Mucosa of rectum (tissue), 2 donors: Measurements from ENCODE around the gene FERD3L.

ENCODE experiments used
- H3K27ac ChIP-seq, 2 donors: one replicate each; pipeline ENCODE4 v1.7.0; 2013; ENCODE audit warnings: inconsistent platforms in 2 of 2, low read depth in 2 of 2, low read length in 2 of 2
- H3K27me3 ChIP-seq, 2 donors: one replicate each; pipeline ENCODE4 v1.7.0; 2013; ENCODE audit warnings: low read length in 2 of 2; ENCODE audit not compliant: control insufficient read depth in 2 of 2, insufficient read depth in 2 of 2
- H3K36me3 ChIP-seq, 2 donors: one replicate each; pipeline ENCODE4 v1.7.0; 2013; ENCODE audit warnings: low read length in 2 of 2; ENCODE audit not compliant: control insufficient read depth in 2 of 2, insufficient read depth in 2 of 2
- H3K4me1 ChIP-seq, 2 donors: one replicate each; pipeline ENCODE4 v1.7.0; 2013; ENCODE audit warnings: low read length in 2 of 2, mild to moderate bottlenecking in 1 of 2; ENCODE audit not compliant: control insufficient read depth in 2 of 2, insufficient read depth in 2 of 2
- H3K4me3 ChIP-seq, 2 donors: one replicate each; pipeline ENCODE4 v1.7.0; 2013; ENCODE audit warnings: low read length in 2 of 2
- H3K9ac ChIP-seq, 2 donors: one replicate each; pipeline ENCODE4 v1.7.0; 2013; ENCODE audit warnings: low read length in 2 of 2, low read depth in 1 of 2, mild to moderate bottlenecking in 1 of 2
- H3K9me3 ChIP-seq, 2 donors: one replicate each; pipeline ENCODE4 v1.7.0; 2013; ENCODE audit warnings: low read length in 2 of 2; ENCODE audit not compliant: control insufficient read depth in 2 of 2
- donor health status: healthy.
- donor health status: Normal muscosa, but diverticular disease.

FERD3L gene

DNA sequence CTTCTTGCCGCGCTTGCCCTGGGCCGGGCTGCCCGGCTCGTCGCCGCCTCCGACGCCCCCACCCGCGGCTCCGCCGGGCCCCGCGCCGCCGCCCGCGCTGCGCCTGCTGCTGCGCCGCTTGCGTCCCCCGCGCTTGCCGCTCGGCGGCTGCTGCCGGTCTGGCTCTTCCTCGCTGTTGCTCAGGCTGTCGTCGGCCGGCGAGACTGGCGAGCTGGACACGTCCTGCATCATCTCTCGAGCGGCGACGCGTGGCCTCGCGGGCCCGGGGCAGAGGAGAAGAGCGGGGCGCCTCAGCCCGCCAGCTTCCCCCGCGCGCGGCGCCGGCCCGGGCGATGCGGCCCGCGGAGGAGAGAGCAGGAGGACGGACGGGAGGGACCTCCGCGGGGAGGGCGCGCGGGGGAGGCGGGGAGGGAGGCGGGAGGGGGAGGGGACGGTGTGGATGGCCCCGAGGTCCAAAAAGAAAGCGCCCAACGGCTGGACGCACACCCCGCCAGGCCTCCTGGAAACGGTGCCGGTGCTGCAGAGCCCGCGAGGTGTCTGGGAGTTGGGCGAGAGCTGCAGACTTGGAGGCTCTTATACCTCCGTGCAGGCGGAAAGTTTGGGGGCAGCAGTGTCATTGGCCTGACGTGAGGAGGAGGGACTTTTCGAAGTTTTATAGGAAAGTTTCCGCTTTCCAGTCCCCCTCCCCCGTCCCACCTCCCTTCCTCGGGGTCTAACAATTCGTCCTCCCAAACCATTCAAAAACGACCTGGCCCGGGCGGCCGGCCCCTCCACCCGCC is 27.9 kb downstream of the FERD3L start, which contains the start of gene TWIST1:
Gene TWIST1, minus strand, starts transcription at position 546 of the 779 bp plus-strand sequence. Its CDS starts 315 bp downstream, at position 231.
- H3K4me1 ChIP-seq: no peaks in the 10 kb centered on the region
- H3K36me3 ChIP-seq: no peaks in the 10 kb centered on the region
- peaks cover 26 to 30% of the 10 kb centered on the region in 2 donors for H3K27me3 ChIP-seq
- no peak within 1 kb of the TSS for H3K27ac ChIP-seq
- peak within 1 kb of the TSS; percentile 68 to 71 for H3K4me3 ChIP-seq
- H3K9ac ChIP-seq: peak within 1 kb of the TSS in 1 of 2 donors; percentile 39
- no peaks in the 10 kb centered on the region for H3K9me3 ChIP-seq

DNA sequence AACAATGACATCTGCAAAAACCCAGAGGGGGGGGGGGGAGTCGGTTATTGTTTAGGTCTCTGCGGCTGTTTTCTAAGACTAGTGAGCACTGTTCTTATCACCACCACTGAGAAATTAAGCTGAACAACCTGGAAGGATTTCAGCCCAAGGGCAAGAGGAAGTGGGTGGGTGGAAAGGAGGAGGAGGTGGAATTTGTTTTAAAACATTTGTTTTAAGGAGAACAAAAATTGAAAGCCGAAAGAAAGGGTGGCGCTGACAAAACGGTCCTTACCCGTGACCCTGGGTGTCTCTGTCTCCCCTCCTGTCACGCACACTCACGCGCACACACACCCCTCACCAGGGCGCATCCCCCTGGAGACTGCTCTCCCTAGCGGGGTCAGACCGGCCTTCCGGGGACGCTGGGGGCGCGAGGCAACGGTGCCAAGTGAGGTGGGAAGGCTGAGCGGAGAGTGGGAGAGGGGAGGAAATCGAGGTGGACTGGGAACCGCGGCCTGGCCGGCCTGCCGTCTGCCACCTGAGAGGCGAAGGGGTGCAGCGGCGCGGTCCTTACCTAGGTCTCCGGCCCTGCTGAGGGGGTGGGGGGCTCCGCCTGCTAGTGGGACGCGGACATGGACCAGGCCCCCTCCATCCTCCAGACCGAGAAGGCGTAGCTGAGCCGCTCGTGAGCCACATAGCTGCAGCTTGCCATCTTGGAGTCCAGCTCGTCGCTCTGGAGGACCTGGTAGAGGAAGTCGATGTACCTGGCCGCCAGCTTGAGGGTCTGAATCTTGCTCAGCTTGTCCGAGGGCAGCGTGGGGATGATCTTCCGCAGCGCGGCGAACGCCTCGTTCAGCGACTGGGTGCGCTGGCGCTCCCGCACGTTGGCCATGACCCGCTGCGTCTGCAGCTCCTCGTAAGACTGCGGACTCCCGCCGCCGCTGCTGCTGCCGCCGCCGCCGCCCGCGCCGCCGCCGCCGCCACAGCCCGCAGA is 28.8 kb downstream of the FERD3L start:
- H3K4me3 ChIP-seq: peak overlapping the region; percentile 68 to 71
- peak overlapping the region in 1 of 2 donors; percentile 39 for H3K9ac ChIP-seq
- H3K4me1 ChIP-seq: no peaks in the 10 kb centered on the region
- no peaks in the 10 kb centered on the region for H3K36me3 ChIP-seq
- H3K9me3 ChIP-seq: no peaks in the 10 kb centered on the region
- H3K27me3 ChIP-seq: peaks cover 30 to 33% of the 10 kb centered on the region in 2 donors
- no peak overlapping the region for H3K27ac ChIP-seq

DNA sequence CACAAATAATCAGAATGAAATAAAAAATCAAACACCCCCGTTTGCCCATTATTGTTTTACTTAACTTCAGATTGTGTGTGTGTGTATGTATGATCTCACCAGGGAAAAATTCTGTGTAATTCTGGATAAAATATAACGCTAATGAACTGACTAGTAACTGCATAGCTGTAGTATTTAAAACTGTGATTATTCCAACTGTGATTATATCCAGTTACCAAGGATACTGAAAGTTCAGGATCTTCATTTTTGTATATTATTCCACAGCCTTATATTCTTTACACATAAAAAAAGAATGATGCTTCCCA is 30.7 kb downstream of the FERD3L start:
- H3K27ac ChIP-seq: no peak overlapping the region
- peaks cover 29 to 44% of the 10 kb centered on the region in 2 donors for H3K27me3 ChIP-seq
- no peak overlapping the region for H3K9ac ChIP-seq
- no peaks in the 10 kb centered on the region for H3K4me1 ChIP-seq
- H3K9me3 ChIP-seq: no peaks in the 10 kb centered on the region
- H3K4me3 ChIP-seq: no peak overlapping the region
- H3K36me3 ChIP-seq: no peaks in the 10 kb centered on the region

DNA sequence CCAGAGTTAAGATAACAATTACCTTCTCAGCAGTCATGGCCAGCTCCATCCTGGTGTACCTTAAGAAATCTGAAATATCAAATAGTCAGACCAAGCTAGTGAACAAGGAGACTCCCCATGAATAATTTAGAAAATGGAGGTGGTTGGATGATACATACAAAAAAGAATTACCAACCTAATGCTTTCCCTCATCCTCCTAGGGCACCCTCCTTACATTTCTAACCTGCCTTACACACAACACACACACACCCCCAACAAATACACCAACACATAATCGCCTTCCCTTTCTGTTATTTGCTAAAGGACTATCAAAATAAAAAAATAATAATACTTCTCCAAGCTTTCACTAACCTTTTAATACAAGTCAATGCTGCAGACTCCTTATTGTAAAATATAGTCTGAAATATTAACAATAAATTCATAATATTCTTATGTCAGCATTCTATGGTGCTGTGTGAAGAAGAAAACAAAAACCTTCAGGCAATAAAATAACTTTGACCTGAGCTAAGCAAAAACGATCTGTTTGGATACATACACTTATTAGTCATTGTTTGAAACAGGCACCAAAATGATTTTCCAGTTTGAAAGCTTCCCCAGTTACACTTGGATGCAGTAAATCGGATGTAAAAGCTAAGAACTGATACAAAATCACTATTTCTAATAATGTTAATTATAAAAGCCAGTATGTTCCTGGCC is 31.2 kb downstream of the FERD3L start:
- H3K9ac ChIP-seq: no peak overlapping the region
- H3K27ac ChIP-seq: no peak overlapping the region
- H3K4me1 ChIP-seq: no peaks in the 10 kb centered on the region
- no peaks in the 10 kb centered on the region for H3K9me3 ChIP-seq
- no peaks in the 10 kb centered on the region for H3K36me3 ChIP-seq
- no peak overlapping the region for H3K4me3 ChIP-seq
- peaks cover 30 to 42% of the 10 kb centered on the region in 2 donors for H3K27me3 ChIP-seq

DNA sequence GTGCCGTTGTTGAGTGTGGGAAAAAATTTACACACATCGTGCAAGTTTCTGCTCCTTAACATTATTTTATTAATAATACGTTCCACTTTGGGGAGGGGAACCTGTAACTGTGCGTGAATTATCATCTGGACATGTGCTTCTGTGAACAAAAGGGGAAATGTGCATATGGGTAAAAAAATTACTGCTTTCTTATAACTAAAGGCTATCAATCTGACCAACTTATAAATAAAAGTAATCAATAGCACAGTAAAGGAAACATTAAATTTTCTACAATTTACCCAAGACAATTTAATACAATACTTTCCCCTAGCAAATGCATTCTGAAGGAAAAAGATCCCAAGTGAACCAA is 32.2 kb downstream of the FERD3L start:
- H3K9ac ChIP-seq: no peak overlapping the region
- H3K9me3 ChIP-seq: no peaks in the 10 kb centered on the region
- peaks cover 32 to 38% of the 10 kb centered on the region in 2 donors for H3K27me3 ChIP-seq
- no peak overlapping the region for H3K27ac ChIP-seq
- H3K4me3 ChIP-seq: no peak overlapping the region
- H3K36me3 ChIP-seq: no peaks in the 10 kb centered on the region
- H3K4me1 ChIP-seq: no peaks in the 10 kb centered on the region

DNA sequence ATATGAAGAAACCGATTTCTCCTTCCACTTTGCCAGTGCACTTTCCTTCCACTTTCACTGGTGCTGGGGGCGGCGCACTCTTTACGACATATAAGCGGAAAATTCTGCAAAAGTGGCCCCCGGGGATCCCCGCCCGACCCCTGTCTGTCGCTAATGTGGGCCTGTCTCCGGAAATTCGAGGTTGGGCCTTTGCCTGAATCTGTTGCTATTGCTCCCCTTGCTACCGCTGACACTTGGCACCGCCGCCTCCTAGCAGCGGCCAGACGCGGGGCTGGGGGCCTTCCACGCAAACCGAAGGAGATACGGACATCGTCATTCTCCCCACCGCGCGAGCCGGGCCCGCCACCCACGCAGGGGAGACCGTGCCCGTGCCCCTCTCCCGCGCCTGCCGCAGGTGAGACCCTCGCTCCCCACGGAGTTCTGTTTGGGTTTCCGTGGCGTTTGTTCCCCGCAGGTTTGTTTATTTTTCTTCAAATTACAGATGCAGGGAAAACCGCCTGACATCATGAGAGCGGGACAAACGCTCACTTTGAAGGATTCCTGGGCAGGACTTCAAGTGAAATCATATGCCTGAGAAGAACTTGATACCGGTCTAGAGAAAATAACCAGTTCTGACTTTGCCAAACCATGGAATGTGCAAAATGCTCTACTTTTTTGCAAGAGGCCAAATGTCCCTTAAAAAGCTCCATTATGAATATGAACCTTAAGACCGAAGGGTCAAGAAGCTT is 32.8 kb downstream of the FERD3L start:
- Histone ChIP-seq H3K9ac (no peak overlapping the region), H3K4me1 (peaks cover 0 to 3% of the 10 kb centered on the region in 2 donors), H3K36me3 (no peaks in the 10 kb centered on the region), H3K27me3 (peaks cover 37 to 43% of the 10 kb centered on the region in 2 donors), H3K9me3 (no peaks in the 10 kb centered on the region), H3K4me3 (no peak overlapping the region), H3K27ac (no peak overlapping the region)

DNA sequence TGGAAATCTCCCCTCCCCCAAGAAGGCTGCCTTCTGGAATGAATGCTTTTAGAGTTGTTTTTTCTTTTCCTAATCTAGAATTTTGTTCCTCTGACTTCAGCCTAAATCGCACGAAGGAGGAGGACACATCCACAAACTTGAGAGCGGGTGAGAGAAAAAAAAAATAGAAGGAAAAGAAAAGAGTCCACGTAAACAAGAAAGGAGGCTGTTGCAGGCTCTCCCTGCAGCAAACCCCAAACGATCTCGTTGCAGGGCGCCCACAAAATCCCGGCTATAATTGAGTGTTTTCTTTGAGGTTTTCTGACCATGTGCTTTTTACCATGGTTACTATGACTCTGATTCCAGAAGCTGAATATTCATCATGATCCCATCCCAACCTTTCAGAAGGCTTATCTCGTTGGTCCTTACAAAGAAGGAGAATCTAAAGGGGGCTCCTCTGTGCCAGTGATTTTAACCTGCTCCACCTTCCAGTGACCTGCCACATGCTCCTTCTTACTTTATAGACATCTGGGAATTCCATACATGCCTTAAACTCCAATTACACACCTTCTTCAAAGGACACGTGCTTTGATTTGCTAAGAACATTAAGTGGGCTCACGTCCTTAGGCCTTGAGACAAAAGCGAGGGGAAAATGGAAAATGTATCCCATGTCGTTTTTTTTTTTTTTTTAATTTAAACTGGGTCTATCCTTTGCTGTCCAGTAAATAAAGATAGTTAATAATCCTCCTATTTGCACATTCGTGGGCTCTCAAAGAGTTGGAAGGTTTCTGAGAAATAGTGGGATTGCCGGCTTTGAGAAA is 33.5 kb downstream of the FERD3L start:
- no peak overlapping the region for H3K27ac ChIP-seq
- peaks cover 42 to 50% of the 10 kb centered on the region in 2 donors for H3K27me3 ChIP-seq
- no peaks in the 10 kb centered on the region for H3K9me3 ChIP-seq
- H3K4me3 ChIP-seq: no peak overlapping the region
- no peak overlapping the region for H3K9ac ChIP-seq
- H3K4me1 ChIP-seq: peaks cover 0 to 3% of the 10 kb centered on the region in 2 donors
- H3K36me3 ChIP-seq: no peaks in the 10 kb centered on the region

DNA sequence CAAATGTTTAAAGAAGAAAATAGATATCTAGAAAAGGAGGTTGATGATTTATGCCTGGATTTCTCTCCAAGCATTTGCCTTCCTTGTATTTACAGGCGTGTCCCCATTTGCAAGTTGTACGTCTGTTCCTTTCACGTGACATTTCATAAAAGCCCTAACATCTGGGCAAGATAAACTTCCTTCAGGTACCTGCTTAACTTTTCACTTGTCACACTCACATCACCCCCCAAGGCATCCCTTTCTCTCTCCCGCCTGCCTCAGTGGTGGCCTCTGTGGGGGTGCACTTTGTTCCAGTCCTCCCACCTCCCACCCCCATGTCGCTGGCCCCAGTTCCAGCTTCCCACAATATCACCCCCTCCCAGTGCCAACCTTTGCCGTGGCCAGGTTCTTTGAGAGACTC is 34.4 kb downstream of the FERD3L start:
- Histone ChIP-seq H3K27me3 (peaks cover 47 to 53% of the 10 kb centered on the region in 2 donors), H3K4me3 (no peak overlapping the region), H3K9me3 (no peaks in the 10 kb centered on the region), H3K27ac (no peak overlapping the region), H3K4me1 (peaks cover 0 to 3% of the 10 kb centered on the region in 2 donors), H3K9ac (no peak overlapping the region), H3K36me3 (no peaks in the 10 kb centered on the region)
